Measurements from ENCODE around the gene SMAP2. TPM values are rescaled to one million over a fixed set of nuclear protein-coding genes. Genes with fewer than 3 reads are reported as not detected.

Gene SMAP2
- polyA plus RNA-seq, 3 donors: 302 to 382 (median 359) TPM

DNA sequence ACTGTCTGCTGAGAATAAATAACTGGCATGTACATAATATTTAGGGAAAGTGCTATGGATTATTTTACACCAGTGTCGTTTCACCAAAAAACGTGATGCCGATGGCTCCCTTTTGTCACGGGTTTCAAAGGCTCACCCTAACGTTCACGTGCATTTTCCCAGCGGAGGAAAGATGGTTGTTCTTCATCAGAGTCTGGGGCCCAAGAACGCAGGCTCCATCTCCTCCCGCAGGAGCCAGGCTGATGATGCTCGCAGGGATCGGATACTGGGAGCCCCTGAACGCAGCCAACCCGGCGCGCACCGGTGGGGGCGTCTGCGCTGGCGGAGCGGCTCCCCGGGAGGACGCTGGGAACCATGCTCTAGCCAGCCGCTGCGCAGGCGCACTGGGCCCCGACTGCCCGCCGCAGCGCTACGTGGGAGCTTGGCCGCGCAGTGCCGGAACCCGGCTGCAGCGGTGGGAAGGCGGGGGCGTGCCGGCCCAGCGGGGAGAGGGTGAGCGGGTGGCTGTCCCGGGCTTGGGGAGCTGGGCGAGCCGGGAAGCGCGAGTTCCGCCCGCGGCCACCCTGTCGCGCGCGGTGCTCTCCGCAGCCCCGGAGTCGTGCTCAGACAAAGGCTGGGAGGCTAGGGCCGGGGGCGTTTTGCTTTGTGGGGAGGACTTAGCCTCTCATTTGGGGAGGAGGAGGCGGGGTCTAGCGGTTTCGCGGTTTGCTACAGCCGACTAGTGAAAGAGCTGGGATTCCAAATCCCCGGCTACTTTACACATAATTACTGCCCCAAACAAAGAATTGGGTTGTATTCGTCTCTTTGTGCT, 76.4 kb downstream of the SMAP2 start, which contains the start of gene ZFP69B:
Gene ZFP69B, plus strand, starts transcription at position 793 of the 811 bp plus-strand sequence. CDS start 486 bp downstream, outside the sequence.
- Histone ChIP-seq H3K9me3 (replicated peaks in 1 of 2; ENCODE audit: control insufficient read depth in 1 of 2, insufficient read depth in 1 of 2, low read length in 2 of 2) (peaks cover 41 to 45% of the 10 kb centered on the region in 2 donors), H3K4me2 (replicated peaks; ENCODE audit: extremely low read depth, low read length, poor library complexity, severe bottlenecking) (peak within 1 kb of the TSS; percentile 92), H3K79me2 (ENCODE audit: insufficient read depth, low read length) (no peaks in the 10 kb centered on the region), H3K9ac (ENCODE audit: insufficient read depth, low read length, poor library complexity, severe bottlenecking) (peak within 1 kb of the TSS; percentile 45), H2AFZ (ENCODE audit: insufficient read depth, low read depth, low read length, poor library complexity, severe bottlenecking) (peak within 1 kb of the TSS; percentile 88), H3K4me1 (ENCODE audit: control insufficient read depth in 1 of 2, insufficient read depth in 2 of 2, low read length in 2 of 2) (peaks cover 15 to 20% of the 10 kb centered on the region in 2 donors), H3K27me3 (ENCODE audit: control insufficient read depth in 2 of 2, insufficient read depth in 2 of 2, low read length in 2 of 2) (no peaks in the 10 kb centered on the region), H4K20me1 (ENCODE audit: insufficient read depth, low read length) (no peaks in the 10 kb centered on the region), H3K4me3 (replicated peaks in 1 of 3; ENCODE audit: low read depth in 2 of 3, low read length in 3 of 3) (peak within 1 kb of the TSS; percentile 59 to 84 (median 64)), H3K36me3 (replicated peaks in 1 of 2; ENCODE audit: control insufficient read depth in 1 of 2, insufficient read depth in 2 of 2, low read length in 2 of 2) (peaks cover 0 to 10% of the 10 kb centered on the region in 2 donors), H3K27ac (ENCODE audit: low read depth in 1 of 2, low read length in 2 of 2) (peak within 1 kb of the TSS; percentile 25 to 53)
- peaks cover 20% of the 10 kb centered on the region for H3K4me1 Mint-ChIP-seq
- peak; percentile 73 to 82 (median 80) for DNase-seq
- peak within 1 kb of the TSS; percentile 88 to 92 for H3K4me3 Mint-ChIP-seq
- intact Hi-C loops (cut with micrococcal nuclease): loop anchor here in 1 of 2 donors (10.0 kb wide), 1 partner anchor 65 kb away; no protein-coding TSS in a partner anchor
- WGBS (ENCODE audit: insufficient coverage): under 1% methylated on average over 58 of the region's 64 CpGs
- H3K27me3 Mint-ChIP-seq (ENCODE audit: low read depth in 3 of 3): peaks cover 0 to 1% (median 0%) of the 10 kb centered on the region in 3 donors
- H3K36me3 Mint-ChIP-seq: peaks cover 10 to 29% of the 10 kb centered on the region in 2 donors
- H3K9me3 Mint-ChIP-seq: peaks cover 27 to 65% (median 60%) of the 10 kb centered on the region in 7 donors
- H3K27ac Mint-ChIP-seq: peak within 1 kb of the TSS in 6 of 7 donors; percentile 3 to 73 (median 44)
- TF ChIP-seq, protein P1, sequence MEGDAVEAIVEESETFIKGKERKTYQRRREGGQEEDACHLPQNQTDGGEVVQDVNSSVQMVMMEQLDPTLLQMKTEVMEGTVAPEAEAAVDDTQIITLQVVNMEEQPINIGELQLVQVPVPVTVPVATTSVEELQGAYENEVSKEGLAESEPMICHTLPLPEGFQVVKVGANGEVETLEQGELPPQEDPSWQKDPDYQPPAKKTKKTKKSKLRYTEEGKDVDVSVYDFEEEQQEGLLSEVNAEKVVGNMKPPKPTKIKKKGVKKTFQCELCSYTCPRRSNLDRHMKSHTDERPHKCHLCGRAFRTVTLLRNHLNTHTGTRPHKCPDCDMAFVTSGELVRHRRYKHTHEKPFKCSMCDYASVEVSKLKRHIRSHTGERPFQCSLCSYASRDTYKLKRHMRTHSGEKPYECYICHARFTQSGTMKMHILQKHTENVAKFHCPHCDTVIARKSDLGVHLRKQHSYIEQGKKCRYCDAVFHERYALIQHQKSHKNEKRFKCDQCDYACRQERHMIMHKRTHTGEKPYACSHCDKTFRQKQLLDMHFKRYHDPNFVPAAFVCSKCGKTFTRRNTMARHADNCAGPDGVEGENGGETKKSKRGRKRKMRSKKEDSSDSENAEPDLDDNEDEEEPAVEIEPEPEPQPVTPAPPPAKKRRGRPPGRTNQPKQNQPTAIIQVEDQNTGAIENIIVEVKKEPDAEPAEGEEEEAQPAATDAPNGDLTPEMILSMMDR (IDR thresholded peaks at IDR 0.05): no peak

DNA sequence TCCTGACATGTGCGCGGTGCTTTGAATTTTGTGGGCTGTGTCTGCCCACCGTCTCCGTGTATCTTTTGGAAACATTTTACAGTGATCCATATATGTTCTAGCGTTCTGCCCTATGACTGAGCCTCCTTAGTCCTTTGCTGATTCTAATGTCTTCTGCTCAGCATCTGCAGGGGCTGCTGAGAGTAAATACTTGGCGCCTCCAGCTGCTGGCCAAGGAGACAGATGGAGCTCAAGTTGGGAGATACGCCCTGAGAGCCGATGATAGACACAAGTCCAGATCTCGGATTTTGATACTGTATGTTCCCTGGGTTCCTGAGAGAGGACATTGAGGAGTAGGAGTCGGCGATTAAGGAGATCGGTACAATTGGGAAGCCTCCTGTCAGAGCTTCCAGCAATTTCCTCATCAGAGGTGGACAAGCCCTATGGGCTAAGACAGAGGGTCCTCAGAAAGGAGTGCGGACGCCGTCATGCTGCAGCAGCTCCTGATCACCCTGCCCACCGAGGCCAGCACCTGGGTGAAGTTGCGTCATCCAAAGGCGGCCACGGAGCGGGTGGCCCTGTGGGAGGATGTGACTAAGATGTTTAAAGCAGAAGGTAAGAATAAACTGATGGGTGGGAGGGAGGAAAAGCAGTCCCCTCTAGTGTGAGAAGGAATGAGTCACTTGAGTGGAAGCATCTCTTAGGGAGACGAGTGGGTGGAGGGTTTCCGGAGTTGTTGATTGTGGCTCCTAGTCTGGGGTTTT, 77.1 kb downstream of the SMAP2 start:
- Histone ChIP-seq H3K9ac (ENCODE audit: insufficient read depth, low read length, poor library complexity, severe bottlenecking) (peak overlapping the region; percentile 45), H3K36me3 (replicated peaks in 1 of 2; ENCODE audit: control insufficient read depth in 1 of 2, insufficient read depth in 2 of 2, low read length in 2 of 2) (peaks cover 0 to 11% of the 10 kb centered on the region in 2 donors), H2AFZ (ENCODE audit: insufficient read depth, low read depth, low read length, poor library complexity, severe bottlenecking) (peak overlapping the region; percentile 88), H4K20me1 (ENCODE audit: insufficient read depth, low read length) (no peaks in the 10 kb centered on the region), H3K4me1 (ENCODE audit: control insufficient read depth in 1 of 2, insufficient read depth in 2 of 2, low read length in 2 of 2) (peaks cover 15 to 20% of the 10 kb centered on the region in 2 donors), H3K4me3 (replicated peaks in 1 of 3; ENCODE audit: low read depth in 2 of 3, low read length in 3 of 3) (peak overlapping the region; percentile 59 to 84 (median 64)), H3K4me2 (replicated peaks; ENCODE audit: extremely low read depth, low read length, poor library complexity, severe bottlenecking) (peak overlapping the region; percentile 92), H3K9me3 (replicated peaks in 1 of 2; ENCODE audit: control insufficient read depth in 1 of 2, insufficient read depth in 1 of 2, low read length in 2 of 2) (peaks cover 43% of the 10 kb centered on the region in 2 donors), H3K79me2 (ENCODE audit: insufficient read depth, low read length) (no peaks in the 10 kb centered on the region), H3K27me3 (ENCODE audit: control insufficient read depth in 2 of 2, insufficient read depth in 2 of 2, low read length in 2 of 2) (no peaks in the 10 kb centered on the region), H3K27ac (ENCODE audit: low read depth in 1 of 2, low read length in 2 of 2) (peak overlapping the region in 1 of 2 donors; percentile 25)
- Mint-ChIP-seq H3K36me3 (peaks cover 12 to 28% of the 10 kb centered on the region in 2 donors), H3K9me3 (peaks cover 26 to 67% (median 61%) of the 10 kb centered on the region in 7 donors), H3K4me3 (peak overlapping the region; percentile 88 to 92), H3K4me1 (peaks cover 20% of the 10 kb centered on the region), H3K27me3 (ENCODE audit: low read depth in 3 of 3) (peaks cover 0 to 1% (median 0%) of the 10 kb centered on the region in 3 donors), H3K27ac (peak overlapping the region in 3 of 7 donors; percentile 20 to 73 (median 72))
- intact Hi-C loops (cut with micrococcal nuclease): loop anchor here in 1 of 2 donors (10.0 kb wide), 1 partner anchor 64 kb away; no protein-coding TSS in a partner anchor
- DNase-seq: peak; percentile 2 to 41 (median 14)
- 37% methylated on average over 21 of the region's 22 CpGs for WGBS (ENCODE audit: insufficient coverage)
- TF ChIP-seq, protein P1 (IDR thresholded peaks at IDR 0.05): no peak

Measured in CD14-positive monocyte (primary cell).